ENCODE results near the gene SLC6A17.

The SLC6A17 gene

GRCh38 chr1:110132682-110133081, 17.6 kb upstream of the SLC6A17 start:
- no peaks in the 10 kb centered on the region for H3K9me3 Mint-ChIP-seq
- H3K27ac Mint-ChIP-seq = no peak overlapping the region
- peaks cover 91% of the 10 kb centered on the region for H3K27me3 Mint-ChIP-seq (ENCODE audit: low read depth, poor library complexity)
- H3K4me1 Mint-ChIP-seq = peaks cover 52% of the 10 kb centered on the region
- no peak overlapping the region for H3K4me3 Mint-ChIP-seq
- TF ChIP-seq CTCF (IDR thresholded peaks at IDR 0.05) = no peak
- DNase-seq = no peak
- no peaks in the 10 kb centered on the region for H3K36me3 Mint-ChIP-seq (ENCODE audit: low read depth)

GRCh38 chr1:110133436-110133835, 16.9 kb upstream of the SLC6A17 start:
- Mint-ChIP-seq H3K27ac (no peak overlapping the region), H3K4me3 (no peak overlapping the region)
- DNase-seq = no peak

GRCh38 chr1:110134050-110134595, 16.2 kb upstream of the SLC6A17 start:
- TF ChIP-seq CTCF (IDR thresholded peaks at IDR 0.05) = no peak
- peaks cover 78% of the 10 kb centered on the region for H3K27me3 Mint-ChIP-seq (ENCODE audit: low read depth, poor library complexity)
- no peak for DNase-seq

More at GRCh38 chr1:110133436-110133835, 16.9 kb upstream of the SLC6A17 start:
- no peak for TF ChIP-seq CTCF (IDR thresholded peaks at IDR 0.05)
- H3K36me3 Mint-ChIP-seq (ENCODE audit: low read depth) = no peaks in the 10 kb centered on the region
- H3K9me3 Mint-ChIP-seq = no peaks in the 10 kb centered on the region
- peaks cover 85% of the 10 kb centered on the region for H3K27me3 Mint-ChIP-seq (ENCODE audit: low read depth, poor library complexity)
- peaks cover 54% of the 10 kb centered on the region for H3K4me1 Mint-ChIP-seq

GRCh38 chr1:110135246-110135645, 15.0 kb upstream of the SLC6A17 start:
- peaks cover 6% of the 10 kb centered on the region for H3K9me3 Mint-ChIP-seq
- DNase-seq = no peak
- H3K27me3 Mint-ChIP-seq (ENCODE audit: low read depth, poor library complexity) = peaks cover 70% of the 10 kb centered on the region
- no peak for TF ChIP-seq CTCF (IDR thresholded peaks at IDR 0.05)
- H3K36me3 Mint-ChIP-seq (ENCODE audit: low read depth) = no peaks in the 10 kb centered on the region
- peaks cover 47% of the 10 kb centered on the region for H3K4me1 Mint-ChIP-seq
- no peak overlapping the region for H3K27ac Mint-ChIP-seq
- H3K4me3 Mint-ChIP-seq = no peak overlapping the region

More at GRCh38 chr1:110134050-110134595, 16.2 kb upstream of the SLC6A17 start:
- Mint-ChIP-seq H3K27ac (no peak overlapping the region), H3K4me3 (no peak overlapping the region), H3K4me1 (peaks cover 54% of the 10 kb centered on the region), H3K9me3 (no peaks in the 10 kb centered on the region), H3K36me3 (ENCODE audit: low read depth) (no peaks in the 10 kb centered on the region)

- no peak for TF ChIP-seq CTCF (IDR thresholded peaks at IDR 0.05)
- H3K27ac Mint-ChIP-seq = no peak overlapping the region
Observed at GRCh38 chr1:110135666-110136065, 14.6 kb upstream of the SLC6A17 start.

GRCh38 chr1:110136911-110137310, 13.4 kb upstream of the SLC6A17 start:
- TF ChIP-seq CTCF (IDR thresholded peaks at IDR 0.05) = no peak
- peak overlapping the region; percentile 41 for H3K4me3 Mint-ChIP-seq
- H3K9me3 Mint-ChIP-seq = peaks cover 8% of the 10 kb centered on the region
- peaks cover 56% of the 10 kb centered on the region for H3K27me3 Mint-ChIP-seq (ENCODE audit: low read depth, poor library complexity)
- no peak overlapping the region for H3K27ac Mint-ChIP-seq
- peak; percentile 78 for DNase-seq
- peaks cover 37% of the 10 kb centered on the region for H3K4me1 Mint-ChIP-seq
- no peaks in the 10 kb centered on the region for H3K36me3 Mint-ChIP-seq (ENCODE audit: low read depth)

More at GRCh38 chr1:110135666-110136065, 14.6 kb upstream of the SLC6A17 start:
- Mint-ChIP-seq H3K4me1 (peaks cover 44% of the 10 kb centered on the region), H3K4me3 (no peak overlapping the region), H3K36me3 (ENCODE audit: low read depth) (no peaks in the 10 kb centered on the region), H3K9me3 (peaks cover 8% of the 10 kb centered on the region), H3K27me3 (ENCODE audit: low read depth, poor library complexity) (peaks cover 68% of the 10 kb centered on the region)
- no peak for DNase-seq
